Parathyroid adenoma (tissue), 2 donors: ENCODE measurements around the gene DDHD1.

ENCODE experiments used
- H2AFZ ChIP-seq: fragments of 300-600 bp; sonication (generic); one replicate; pipeline ENCODE4 v1.7.0; 2017; ENCODE audit warnings: antibody characterized with exemption, mild to moderate bottlenecking
- H3K27ac ChIP-seq: fragments of 300-600 bp; sonication (generic); one replicate; pipeline ENCODE4 v1.7.0; 2017
- H3K27me3 ChIP-seq: fragments of 300-600 bp; sonication (generic); one replicate; pipeline ENCODE4 v1.7.0; 2017; ENCODE audit warnings: low read length; ENCODE audit not compliant: control insufficient read depth, insufficient read depth
- H3K36me3 ChIP-seq: fragments of 300-600 bp; sonication (generic); one replicate; pipeline ENCODE4 v1.7.0; 2017; ENCODE audit warnings: low read length; ENCODE audit not compliant: control insufficient read depth, insufficient read depth
- H3K4me1 ChIP-seq: fragments of 300-600 bp; sonication (generic); one replicate; pipeline ENCODE4 v1.7.0; 2017; ENCODE audit warnings: control low read depth
- H3K4me2 ChIP-seq: fragments of 300-600 bp; sonication (generic); one replicate; pipeline ENCODE4 v1.7.0; 2017; ENCODE audit warnings: low read length
- H3K4me3 ChIP-seq: fragments of 300-600 bp; sonication (generic); one replicate; pipeline ENCODE4 v1.7.0; 2017; ENCODE audit warnings: low read depth, low read length
- H3K79me2 ChIP-seq: fragments of 300-600 bp; sonication (generic); one replicate; pipeline ENCODE4 v1.7.0; 2017; ENCODE audit warnings: control low read depth
- H3K9ac ChIP-seq: fragments of 300-600 bp; sonication (generic); one replicate; pipeline ENCODE4 v1.7.0; 2017; ENCODE audit warnings: mild to moderate bottlenecking
- H3K9me3 ChIP-seq: fragments of 300-600 bp; sonication (generic); one replicate; pipeline ENCODE4 v1.7.0; 2017; ENCODE audit warnings: low read length; ENCODE audit not compliant: control insufficient read depth
- TF ChIP-seq, protein P1 (sequence below): fragments of 300-600 bp; sonication (generic); IDR thresholded peaks from one replicate; pipeline ENCODE4 v1.7.0; 2017; ENCODE audit warnings: antibody characterized with exemption, mild to moderate bottlenecking
- donor health status: primary hyperparathyroidism.

Gene DDHD1

DNA sequence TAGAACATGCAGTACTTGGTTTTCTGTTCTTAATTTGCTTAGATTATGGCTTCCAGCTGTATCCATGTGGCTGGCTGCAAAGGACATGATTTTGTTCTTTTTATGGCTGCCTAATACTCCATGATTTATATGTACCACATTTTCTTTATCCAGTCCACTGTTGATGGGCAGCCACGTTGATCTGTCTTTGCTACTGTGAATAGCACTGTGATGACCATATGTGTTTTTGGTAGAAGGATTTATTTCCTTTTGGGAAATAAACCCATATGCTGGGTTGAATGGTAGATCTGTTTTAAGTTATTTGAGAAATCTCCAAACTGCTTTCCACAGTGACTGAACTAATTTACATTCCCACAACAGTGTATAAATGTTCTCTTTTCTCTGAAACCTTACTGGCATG lies 116.1 kb downstream of the DDHD1 start:
- Histone ChIP-seq H3K79me2 (no peaks in the 10 kb centered on the region), H3K4me1 (peaks cover 8% of the 10 kb centered on the region), H3K27me3 (no peaks in the 10 kb centered on the region), H3K9me3 (no peaks in the 10 kb centered on the region), H3K9ac (no peak overlapping the region), H3K4me2 (no peak overlapping the region), H3K27ac (no peak overlapping the region), H2AFZ (no peak overlapping the region), H3K4me3 (no peak overlapping the region), H3K36me3 (no peaks in the 10 kb centered on the region)
- TF ChIP-seq, protein P1, sequence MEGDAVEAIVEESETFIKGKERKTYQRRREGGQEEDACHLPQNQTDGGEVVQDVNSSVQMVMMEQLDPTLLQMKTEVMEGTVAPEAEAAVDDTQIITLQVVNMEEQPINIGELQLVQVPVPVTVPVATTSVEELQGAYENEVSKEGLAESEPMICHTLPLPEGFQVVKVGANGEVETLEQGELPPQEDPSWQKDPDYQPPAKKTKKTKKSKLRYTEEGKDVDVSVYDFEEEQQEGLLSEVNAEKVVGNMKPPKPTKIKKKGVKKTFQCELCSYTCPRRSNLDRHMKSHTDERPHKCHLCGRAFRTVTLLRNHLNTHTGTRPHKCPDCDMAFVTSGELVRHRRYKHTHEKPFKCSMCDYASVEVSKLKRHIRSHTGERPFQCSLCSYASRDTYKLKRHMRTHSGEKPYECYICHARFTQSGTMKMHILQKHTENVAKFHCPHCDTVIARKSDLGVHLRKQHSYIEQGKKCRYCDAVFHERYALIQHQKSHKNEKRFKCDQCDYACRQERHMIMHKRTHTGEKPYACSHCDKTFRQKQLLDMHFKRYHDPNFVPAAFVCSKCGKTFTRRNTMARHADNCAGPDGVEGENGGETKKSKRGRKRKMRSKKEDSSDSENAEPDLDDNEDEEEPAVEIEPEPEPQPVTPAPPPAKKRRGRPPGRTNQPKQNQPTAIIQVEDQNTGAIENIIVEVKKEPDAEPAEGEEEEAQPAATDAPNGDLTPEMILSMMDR = no peak

DNA sequence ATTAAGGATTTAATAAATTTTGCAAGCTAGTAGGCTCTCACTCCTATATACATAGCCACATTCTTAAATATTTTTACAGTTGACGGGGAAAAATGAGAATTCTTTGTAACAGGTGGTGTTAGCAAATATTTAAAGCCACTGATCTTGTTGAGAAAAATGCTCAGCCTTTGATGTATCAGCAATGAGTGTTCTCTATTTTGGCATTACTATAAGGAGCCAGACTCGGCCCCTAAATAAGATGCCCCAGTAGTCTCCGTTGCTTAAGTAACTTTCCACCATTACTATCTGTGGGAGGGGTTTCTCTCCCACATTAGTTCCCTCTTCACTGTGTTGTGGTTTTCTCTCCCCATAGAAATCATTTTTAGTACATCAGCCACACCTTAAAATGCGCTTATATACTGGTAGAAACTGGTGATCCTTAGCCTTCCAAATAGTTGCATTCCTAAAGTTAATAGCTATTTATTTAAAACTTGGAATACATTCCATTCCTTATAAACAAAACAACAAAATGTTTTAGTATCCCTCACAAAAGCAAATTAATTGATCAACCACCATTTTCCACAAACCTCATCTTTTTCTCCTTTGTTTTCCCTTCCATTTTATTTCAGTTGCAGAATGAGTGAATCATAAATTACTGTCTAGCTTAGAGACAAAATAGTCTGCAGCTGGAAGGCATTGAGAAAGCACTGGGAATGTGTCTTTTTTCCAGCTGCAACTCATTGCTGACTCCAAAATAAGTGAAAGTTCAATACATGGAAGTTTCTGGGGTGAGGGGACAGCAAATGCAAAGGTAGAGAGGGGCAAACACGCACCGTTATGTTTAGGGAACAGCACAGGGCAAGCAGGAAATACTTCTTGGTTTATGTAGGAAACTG lies 117.5 kb downstream of the DDHD1 start:
- H3K27ac ChIP-seq = no peak overlapping the region
- no peaks in the 10 kb centered on the region for H3K36me3 ChIP-seq
- H3K9ac ChIP-seq = no peak overlapping the region
- no peak overlapping the region for H2AFZ ChIP-seq
- H3K4me1 ChIP-seq = peaks cover 8% of the 10 kb centered on the region
- TF ChIP-seq, protein P1 = no peak
- no peaks in the 10 kb centered on the region for H3K9me3 ChIP-seq
- no peak overlapping the region for H3K4me2 ChIP-seq
- H3K4me3 ChIP-seq = no peak overlapping the region
- H3K27me3 ChIP-seq = no peaks in the 10 kb centered on the region
- no peaks in the 10 kb centered on the region for H3K79me2 ChIP-seq

DNA sequence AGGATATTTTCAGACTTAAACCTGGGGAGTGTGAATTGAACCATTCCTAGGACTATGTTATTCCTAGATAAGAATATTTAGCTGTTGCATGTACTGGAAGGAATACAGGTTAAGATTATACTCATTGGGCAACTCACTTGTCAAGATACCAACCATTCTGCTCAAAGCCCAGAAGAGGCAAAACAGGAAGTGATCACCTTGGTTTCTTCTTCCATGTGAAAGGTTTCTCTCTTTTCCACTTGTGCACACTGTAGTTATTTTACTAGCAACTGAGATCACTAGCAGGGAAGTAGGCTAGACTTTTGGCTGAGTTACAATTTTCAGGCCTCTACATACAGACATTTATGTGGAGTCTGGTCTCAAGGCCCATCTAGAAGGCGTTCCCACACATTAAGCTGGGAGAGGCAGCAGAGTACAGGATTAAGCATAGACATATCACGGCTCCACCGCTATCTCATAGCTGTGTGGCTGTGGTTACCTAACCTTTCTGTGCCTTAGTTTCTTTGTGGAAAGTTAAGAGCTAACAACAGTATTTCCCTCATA lies 118.4 kb downstream of the DDHD1 start:
- Histone ChIP-seq H3K4me3 (no peak overlapping the region), H3K36me3 (no peaks in the 10 kb centered on the region), H3K4me1 (peaks cover 8% of the 10 kb centered on the region), H3K79me2 (no peaks in the 10 kb centered on the region), H2AFZ (no peak overlapping the region), H3K9me3 (no peaks in the 10 kb centered on the region), H3K27ac (no peak overlapping the region), H3K27me3 (no peaks in the 10 kb centered on the region), H3K9ac (no peak overlapping the region), H3K4me2 (no peak overlapping the region)
- TF ChIP-seq, protein P1 = no peak

DNA sequence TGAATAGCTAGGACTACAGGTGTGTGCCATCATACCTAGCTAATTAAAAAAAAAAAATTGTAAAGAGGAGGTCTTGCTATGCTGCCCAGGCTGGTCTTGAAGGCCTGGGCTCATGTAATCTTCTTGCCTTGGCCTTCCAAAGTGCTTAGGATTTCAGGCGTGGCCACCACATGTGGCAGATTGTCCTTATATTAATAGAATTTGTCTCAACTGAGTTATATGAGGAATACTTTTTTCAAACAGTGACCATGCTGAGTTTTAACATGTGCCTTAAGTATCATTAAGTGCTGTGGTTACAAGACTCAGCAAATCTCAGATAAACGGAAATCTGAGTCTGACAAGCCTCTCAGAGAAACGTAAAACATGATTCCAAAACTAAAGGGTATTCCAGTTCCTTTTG lies 119.1 kb downstream of the DDHD1 start:
- H3K79me2 ChIP-seq = no peaks in the 10 kb centered on the region
- TF ChIP-seq, protein P1 = no peak
- H3K9ac ChIP-seq = no peak overlapping the region
- no peak overlapping the region for H3K27ac ChIP-seq
- no peak overlapping the region for H2AFZ ChIP-seq
- H3K9me3 ChIP-seq = no peaks in the 10 kb centered on the region
- no peak overlapping the region for H3K4me2 ChIP-seq
- H3K36me3 ChIP-seq = no peaks in the 10 kb centered on the region
- no peak overlapping the region for H3K4me3 ChIP-seq
- no peaks in the 10 kb centered on the region for H3K27me3 ChIP-seq
- H3K4me1 ChIP-seq = peaks cover 8% of the 10 kb centered on the region
